Osteoblast (primary cell): ENCODE data around the gene OR4S2. TPM values are rescaled to one million over a fixed set of nuclear protein-coding genes. Genes with fewer than 3 reads are reported as not detected.

Experiments
- DNase-seq: peaks from one replicate; pipeline ENCODE4 v3.0.0; 2011; ENCODE audit warnings: low spot score, mixed read lengths; ENCODE audit not compliant: insufficient read length; ENCODE audit errors: missing footprints
- H2AFZ ChIP-seq: 2 replicates; pipeline ENCODE4 v1.6.0; 2011; ENCODE audit warnings: mild to moderate bottlenecking, low read length
- H3K27ac ChIP-seq: 2 replicates; pipeline ENCODE4 v1.5.1; 2011; ENCODE audit warnings: mild to moderate bottlenecking, low read depth, low read length, moderate library complexity
- H3K27me3 ChIP-seq: 2 replicates; pipeline ENCODE4 v1.6.0; 2012; ENCODE audit warnings: mild to moderate bottlenecking, control low read depth, inconsistent platforms, low read length, moderate library complexity; ENCODE audit not compliant: insufficient read depth
- H3K36me3 ChIP-seq: 2 replicates; pipeline ENCODE4 v1.5.1; 2011; ENCODE audit warnings: mild to moderate bottlenecking, low read length, control low read depth, moderate library complexity; ENCODE audit not compliant: insufficient read depth
- H3K4me1 ChIP-seq: 2 replicates; pipeline ENCODE4 v1.5.1; 2011; ENCODE audit warnings: mild to moderate bottlenecking, low read length, control low read depth, moderate library complexity; ENCODE audit not compliant: insufficient read depth
- H3K4me2 ChIP-seq: 2 replicates; pipeline ENCODE4 v1.6.0; 2011; ENCODE audit warnings: mild to moderate bottlenecking, low read length; ENCODE audit not compliant: insufficient read depth
- H3K4me3 ChIP-seq: fragments of 200-600 bp; sonication (generic); 3 replicates; pipeline ENCODE4 v1.5.1; 2012; ENCODE audit warnings: mild to moderate bottlenecking, low read length, inconsistent platforms; ENCODE audit not compliant: insufficient read depth
- H3K79me2 ChIP-seq: 2 replicates; pipeline ENCODE4 v1.6.0; 2012; ENCODE audit warnings: mild to moderate bottlenecking, low read length, control low read depth, inconsistent platforms; ENCODE audit not compliant: insufficient read depth
- H3K9me3 ChIP-seq: 2 replicates; pipeline ENCODE4 v1.5.1; 2011; ENCODE audit warnings: low read depth, low read length, control low read depth
- H4K20me1 ChIP-seq: 2 replicates; pipeline ENCODE4 v1.6.0; 2012; ENCODE audit warnings: mild to moderate bottlenecking, low read length, control low read depth; ENCODE audit not compliant: insufficient read depth
- CTCF ChIP-seq: IDR thresholded peaks from 2 replicates; pipeline ENCODE4 v1.5.1; 2011; ENCODE audit warnings: mild to moderate bottlenecking, low read depth, low read length, moderate library complexity; ENCODE audit errors: extremely low read depth
- total RNA-seq: library from RNA; depleted of rRNA; stranded (reverse); fragments of >200 nt; gene quantifications from 2 replicates; pipeline ENCODE4 v1.2.3, GENCODE V29; 2012

The OR4S2 gene
- total RNA-seq, 1 donor: not detected

GRCh38 chr11:55661901-55662300 lies 13.8 kb downstream of the OR4S2 start, which contains the start of gene OR4C6:
OR4C6 (plus strand) TSS chr11:55662201; CDS start chr11:55665167, 2,966 bp downstream.
- no peak within 1 kb of the TSS for H2AFZ ChIP-seq
- no peak for TF ChIP-seq CTCF
- no peaks in the 10 kb centered on the region for H4K20me1 ChIP-seq
- H3K4me1 ChIP-seq: no peaks in the 10 kb centered on the region
- no peak within 1 kb of the TSS for H3K4me3 ChIP-seq
- H3K27me3 ChIP-seq: no peaks in the 10 kb centered on the region
- no peak within 1 kb of the TSS for H3K4me2 ChIP-seq
- H3K9me3 ChIP-seq: no peaks in the 10 kb centered on the region
- no peaks in the 10 kb centered on the region for H3K79me2 ChIP-seq
- H3K36me3 ChIP-seq: no peaks in the 10 kb centered on the region
- DNase-seq: no peak
- H3K27ac ChIP-seq: no peak within 1 kb of the TSS

- no peaks in the 10 kb centered on the region for H3K36me3 ChIP-seq
- no peaks in the 10 kb centered on the region for H3K9me3 ChIP-seq
- no peak for DNase-seq
- no peaks in the 10 kb centered on the region for H3K79me2 ChIP-seq
- H3K4me2 ChIP-seq: no peak overlapping the region
- no peaks in the 10 kb centered on the region for H3K27me3 ChIP-seq
- no peak overlapping the region for H3K27ac ChIP-seq
- no peaks in the 10 kb centered on the region for H4K20me1 ChIP-seq
- no peak for TF ChIP-seq CTCF
- no peaks in the 10 kb centered on the region for H3K4me1 ChIP-seq
- no peak overlapping the region for H3K4me3 ChIP-seq
- H2AFZ ChIP-seq: no peak overlapping the region
Measured at GRCh38 chr11:55669376-55669775, 21.2 kb downstream of the OR4S2 start.

DNA sequence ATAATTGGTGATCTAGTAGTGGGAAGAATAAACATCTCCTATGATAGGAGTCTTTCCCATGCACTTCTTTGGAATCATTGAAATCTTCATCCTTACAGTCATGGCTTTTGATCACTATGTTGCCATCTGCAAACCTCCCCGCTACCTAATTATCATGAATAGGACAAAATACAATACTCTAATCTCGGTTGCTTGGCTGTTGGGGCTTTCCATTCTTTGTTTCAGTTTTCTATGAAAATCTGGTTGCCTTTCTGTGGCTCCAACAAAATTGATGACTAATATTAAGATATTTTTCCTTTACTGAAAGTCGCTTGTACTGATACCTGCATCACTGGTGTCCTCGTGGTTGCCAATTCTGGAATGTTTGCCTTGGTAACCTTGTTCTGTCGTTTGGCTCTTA lies 25.7 kb downstream of the OR4S2 start:
- H3K9me3 ChIP-seq: no peaks in the 10 kb centered on the region
- H3K4me2 ChIP-seq: no peak overlapping the region
- no peak overlapping the region for H3K4me3 ChIP-seq
- no peaks in the 10 kb centered on the region for H3K36me3 ChIP-seq
- no peak overlapping the region for H3K27ac ChIP-seq
- no peak for TF ChIP-seq CTCF
- H3K79me2 ChIP-seq: no peaks in the 10 kb centered on the region
- no peaks in the 10 kb centered on the region for H3K4me1 ChIP-seq
- DNase-seq: no peak
- no peaks in the 10 kb centered on the region for H3K27me3 ChIP-seq
- H4K20me1 ChIP-seq: no peaks in the 10 kb centered on the region
- H2AFZ ChIP-seq: no peak overlapping the region

DNA sequence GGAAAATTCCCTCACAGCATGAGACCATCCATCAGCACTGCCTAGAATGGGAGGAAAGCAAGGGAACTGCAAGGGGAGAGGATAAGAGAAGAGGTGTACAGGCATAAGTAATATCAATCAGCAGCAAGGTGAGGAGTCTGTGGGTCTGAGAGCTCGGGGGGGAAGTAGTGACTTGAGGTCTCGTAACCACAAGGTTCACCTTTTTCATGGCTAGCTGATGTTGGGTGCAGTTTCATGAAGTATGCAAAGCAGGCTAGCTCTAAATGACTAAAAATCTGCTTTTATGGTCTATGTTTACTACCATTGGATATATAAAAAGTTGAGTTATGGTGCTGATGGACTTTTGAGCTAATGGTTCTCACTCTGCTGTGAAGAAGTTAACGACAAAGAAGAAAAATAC lies 49.7 kb downstream of the OR4S2 start:
- H3K4me3 ChIP-seq: no peak overlapping the region
- no peak for DNase-seq
- no peak overlapping the region for H3K4me2 ChIP-seq
- H3K9me3 ChIP-seq: peaks cover 4% of the 10 kb centered on the region
- H3K27ac ChIP-seq: no peak overlapping the region
- no peaks in the 10 kb centered on the region for H3K79me2 ChIP-seq
- H3K36me3 ChIP-seq: no peaks in the 10 kb centered on the region
- TF ChIP-seq CTCF: no peak
- H4K20me1 ChIP-seq: no peaks in the 10 kb centered on the region
- no peaks in the 10 kb centered on the region for H3K4me1 ChIP-seq
- no peaks in the 10 kb centered on the region for H3K27me3 ChIP-seq
- H2AFZ ChIP-seq: no peak overlapping the region
